Gastrocnemius medialis (tissue), 4 donors: ENCODE data around the gene RMDN2.

Experiments used
- POLR2A ChIP-seq, 2 donors: fragments of 450-650 bp; IDR thresholded peaks; one replicate each; pipeline ENCODE4 v1.6.1; 2017; ENCODE audit warnings: antibody characterized with exemption in 2 of 2, mild to moderate bottlenecking in 2 of 2, moderate library complexity in 2 of 2
- TF ChIP-seq, protein P1 (sequence below), 5 experiments: fragments of 450-650 bp in 3 of 5; fragments of 200-600 bp in 2 of 5; sonication (generic) in 2 of 5; IDR thresholded peaks in 4 of 5; conservative IDR thresholded peaks in 1 of 5; 1 replicate in 4 of 5; 2 replicates in 1 of 5; pipeline ENCODE4 v1.5.1; 2016 to 2019; ENCODE audit warnings: antibody characterized with exemption in 5 of 5, mild to moderate bottlenecking in 3 of 5, moderate library complexity in 3 of 5

DNA sequence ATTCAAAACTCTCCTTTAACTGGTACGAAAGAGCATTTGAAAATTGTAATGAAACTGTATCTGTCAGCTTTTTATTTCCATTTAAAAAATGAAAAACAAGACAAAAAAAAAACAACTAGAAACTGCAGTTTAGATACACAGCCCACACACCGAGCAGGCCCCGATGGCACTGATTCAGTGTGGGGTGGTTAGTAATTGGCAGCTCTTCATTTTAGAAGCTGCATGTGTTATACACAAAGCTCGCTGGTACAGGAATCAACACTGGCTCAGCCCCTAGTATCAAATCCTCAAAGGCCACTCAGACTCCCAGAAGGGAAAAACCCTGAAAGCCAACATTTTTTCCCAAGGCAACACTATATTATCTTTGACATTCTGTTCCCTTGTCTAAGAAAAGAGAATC is 30.5 kb upstream of the RMDN2 start:
- TF ChIP-seq, protein P1, sequence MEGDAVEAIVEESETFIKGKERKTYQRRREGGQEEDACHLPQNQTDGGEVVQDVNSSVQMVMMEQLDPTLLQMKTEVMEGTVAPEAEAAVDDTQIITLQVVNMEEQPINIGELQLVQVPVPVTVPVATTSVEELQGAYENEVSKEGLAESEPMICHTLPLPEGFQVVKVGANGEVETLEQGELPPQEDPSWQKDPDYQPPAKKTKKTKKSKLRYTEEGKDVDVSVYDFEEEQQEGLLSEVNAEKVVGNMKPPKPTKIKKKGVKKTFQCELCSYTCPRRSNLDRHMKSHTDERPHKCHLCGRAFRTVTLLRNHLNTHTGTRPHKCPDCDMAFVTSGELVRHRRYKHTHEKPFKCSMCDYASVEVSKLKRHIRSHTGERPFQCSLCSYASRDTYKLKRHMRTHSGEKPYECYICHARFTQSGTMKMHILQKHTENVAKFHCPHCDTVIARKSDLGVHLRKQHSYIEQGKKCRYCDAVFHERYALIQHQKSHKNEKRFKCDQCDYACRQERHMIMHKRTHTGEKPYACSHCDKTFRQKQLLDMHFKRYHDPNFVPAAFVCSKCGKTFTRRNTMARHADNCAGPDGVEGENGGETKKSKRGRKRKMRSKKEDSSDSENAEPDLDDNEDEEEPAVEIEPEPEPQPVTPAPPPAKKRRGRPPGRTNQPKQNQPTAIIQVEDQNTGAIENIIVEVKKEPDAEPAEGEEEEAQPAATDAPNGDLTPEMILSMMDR (IDR thresholded peaks at IDR 0.05 in 4 of 5, conservative IDR thresholded peaks at IDR 0.05 in 1 of 5) = no peak
- no peak for TF ChIP-seq POLR2A (IDR thresholded peaks at IDR 0.05)
